GM18951 (cell line): ENCODE results near the gene ZNF208.
"Not testable (repeated sequence)": the region's sequence is repeated elsewhere in the genome, so short reads cannot be mapped to it uniquely, and the experiment has no call there.

ENCODE experiments used
- POLR2A ChIP-seq: IDR thresholded peaks from 4 replicates; pipeline ENCODE4 v1.6.1; 2011; ENCODE audit warnings: mild to moderate bottlenecking; ENCODE audit not compliant: insufficient read length, insufficient read depth; ENCODE audit errors: extremely low read depth
- in situ Hi-C: fragments of 300-500 bp; cut with MboI; formaldehyde crosslinking; loops from one replicate; pipeline ENCODE4 v1.12.0; 2022; ENCODE audit warnings: low sequenced_read_pairs, mixed read lengths, inconsistent platforms; ENCODE audit not compliant: unreplicated experiment

ZNF208 gene

DNA sequence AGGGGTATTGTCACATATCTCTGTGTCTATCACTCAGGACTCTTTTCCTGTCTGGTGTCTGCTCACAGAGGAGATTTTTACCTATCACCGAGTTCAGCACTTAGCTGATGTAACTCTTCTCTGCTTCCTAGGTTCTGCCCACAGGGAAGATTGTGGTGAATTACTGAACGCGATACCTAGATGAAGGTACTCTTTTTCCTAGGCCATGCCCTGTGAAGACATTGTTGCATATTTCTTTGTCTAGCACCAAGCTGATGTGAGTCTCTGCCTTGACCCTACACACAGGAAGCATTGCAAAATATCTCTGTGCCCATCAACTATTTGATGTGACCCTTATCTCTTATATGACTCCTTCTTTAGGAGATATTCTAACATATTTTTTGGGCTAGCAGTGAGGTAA, 102.7 kb downstream of the ZNF208 start:
- no peak for TF ChIP-seq POLR2A

GRCh38 chr19:21907516-21907915, 103.2 kb downstream of the ZNF208 start:
- TF ChIP-seq POLR2A = no peak

More for the DNA sequence above, 102.7 kb downstream of the ZNF208 start:
- in situ Hi-C loops = no loop called here

GRCh38 chr19:21902571-21902970, 108.2 kb downstream of the ZNF208 start:
- in situ Hi-C loops = no loop called here
- no peak for TF ChIP-seq POLR2A

More at GRCh38 chr19:21907516-21907915, 103.2 kb downstream of the ZNF208 start:
- in situ Hi-C loops = no loop called here

DNA sequence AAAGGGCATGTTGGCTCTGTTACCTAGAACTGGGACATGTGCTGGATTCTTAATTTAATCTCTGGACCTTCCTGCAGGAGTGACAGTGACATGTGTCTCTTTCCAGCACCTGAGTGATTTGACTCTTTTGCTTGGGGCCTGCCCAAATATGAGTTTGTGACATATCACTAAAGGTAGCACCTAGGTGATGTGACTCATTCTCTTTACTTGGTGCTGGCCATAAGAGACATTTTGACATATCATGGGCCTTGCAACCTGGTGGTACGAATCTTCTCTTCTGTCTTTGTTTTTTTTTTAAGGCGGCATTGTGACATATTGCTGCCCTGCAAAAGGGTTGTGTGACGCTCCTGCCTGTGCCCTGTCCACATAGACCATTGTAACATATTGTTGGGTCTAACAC, 108.9 kb downstream of the ZNF208 start:
- in situ Hi-C loops = no loop called here
- no peak for TF ChIP-seq POLR2A

- no peak for TF ChIP-seq POLR2A
- in situ Hi-C loops = no loop called here
Measured at GRCh38 chr19:21900401-21900800, 110.3 kb downstream of the ZNF208 start.

DNA sequence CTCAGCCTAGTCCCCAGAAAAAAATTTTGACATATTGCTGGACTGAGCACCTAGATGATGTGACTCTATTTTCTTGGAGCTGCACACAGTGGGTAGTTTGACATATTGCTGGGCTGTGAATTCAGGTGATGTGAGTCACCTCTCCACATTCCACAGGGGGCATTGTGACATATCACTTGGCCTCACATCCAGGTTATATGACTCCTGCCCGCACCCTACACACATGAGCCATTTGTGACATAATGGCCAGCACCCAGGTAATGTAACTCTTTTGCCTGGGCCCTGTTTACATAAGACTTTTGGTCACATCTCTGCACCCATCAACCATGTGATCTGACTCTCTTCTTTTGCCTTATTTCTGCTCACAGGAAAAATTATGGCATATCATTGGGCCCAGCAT, 119.7 kb downstream of the ZNF208 start:
- in situ Hi-C loops = no loop called here
- TF ChIP-seq POLR2A = no peak

DNA sequence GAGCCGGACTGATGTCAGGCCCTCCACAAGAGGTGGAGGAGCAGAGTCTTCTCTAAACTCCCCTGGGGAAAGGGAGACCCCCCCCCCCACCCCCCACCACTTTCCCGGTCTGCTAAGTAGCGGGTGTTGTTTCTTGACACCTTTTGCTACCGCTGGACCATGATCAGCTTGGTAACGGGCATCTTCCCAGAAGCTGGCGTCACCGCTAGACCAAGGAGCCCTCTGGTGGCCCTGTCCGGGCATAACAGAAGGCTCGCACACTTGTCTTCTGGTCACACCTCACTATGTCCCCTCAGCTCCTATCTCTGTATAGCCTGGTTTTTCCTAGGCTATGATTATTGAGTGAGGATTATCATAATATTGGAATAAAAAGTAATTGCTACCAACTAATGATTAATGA, 120.7 kb downstream of the ZNF208 start:
- in situ Hi-C loops = not testable (repeated sequence)

GRCh38 chr19:21885516-21885915, 125.2 kb downstream of the ZNF208 start:
- in situ Hi-C loops = not testable (repeated sequence)

DNA sequence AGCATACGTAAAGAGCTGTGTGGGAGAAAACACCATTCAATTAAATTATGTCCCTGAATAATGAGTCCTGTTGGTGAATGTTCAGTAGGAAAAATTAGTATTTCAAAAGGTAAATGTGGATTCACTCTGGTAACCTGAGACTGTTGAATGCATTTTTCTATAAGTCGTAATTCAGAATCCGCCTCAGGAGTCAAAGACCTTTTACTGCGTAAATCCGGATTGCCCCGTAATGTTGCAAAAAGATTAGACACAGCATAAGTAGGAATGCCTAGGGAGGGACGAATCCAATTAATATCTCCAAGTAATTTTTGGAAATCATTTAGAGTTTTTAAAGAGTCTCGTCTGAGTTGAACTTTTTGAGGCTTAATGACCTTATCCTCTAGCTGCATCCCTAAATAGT, 126.0 kb downstream of the ZNF208 start:
- in situ Hi-C loops = not testable (repeated sequence)

DNA sequence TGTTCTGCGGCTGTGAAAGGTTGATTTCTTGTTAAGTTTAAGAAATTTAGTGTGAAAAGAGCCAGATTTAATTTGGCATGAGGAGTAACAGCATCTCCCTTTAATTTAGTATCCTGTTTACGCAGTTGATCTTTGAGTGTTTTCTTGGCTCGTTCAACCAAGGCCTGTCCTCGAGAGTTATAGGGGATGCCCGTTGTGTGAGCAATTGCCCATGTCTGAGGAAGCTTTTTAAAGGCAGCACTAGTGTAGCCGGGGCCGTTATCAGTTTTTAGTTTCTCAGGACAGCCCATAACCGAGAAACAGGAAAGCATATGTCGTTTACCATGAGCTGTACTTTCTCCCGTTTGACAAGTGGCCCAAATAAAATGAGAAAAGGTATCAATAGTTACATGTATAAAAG, 127.2 kb downstream of the ZNF208 start:
- no peak for TF ChIP-seq POLR2A
- in situ Hi-C loops = no loop called here
